ENCODE results near the gene PRELP.

The PRELP gene

GRCh38 chr1:203526572-203526971 lies 51.0 kb downstream of the PRELP start:
- DNase-seq = no peak

DNA sequence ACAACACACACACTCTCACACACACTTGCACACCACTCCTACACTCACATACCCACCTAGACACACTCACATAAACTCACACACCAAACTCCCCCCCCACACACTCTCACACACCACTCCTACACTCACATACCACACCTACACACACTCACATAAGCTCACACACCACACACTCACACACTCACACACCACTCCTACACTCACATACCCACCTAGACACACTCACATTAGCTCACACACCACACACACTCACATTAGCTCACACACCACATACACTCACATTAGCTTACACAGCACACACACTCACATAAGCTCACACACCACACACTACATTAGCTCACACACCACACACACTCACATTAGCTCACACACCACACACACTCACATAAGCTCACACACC lies 51.4 kb downstream of the PRELP start:
- no peak for DNase-seq

DNA sequence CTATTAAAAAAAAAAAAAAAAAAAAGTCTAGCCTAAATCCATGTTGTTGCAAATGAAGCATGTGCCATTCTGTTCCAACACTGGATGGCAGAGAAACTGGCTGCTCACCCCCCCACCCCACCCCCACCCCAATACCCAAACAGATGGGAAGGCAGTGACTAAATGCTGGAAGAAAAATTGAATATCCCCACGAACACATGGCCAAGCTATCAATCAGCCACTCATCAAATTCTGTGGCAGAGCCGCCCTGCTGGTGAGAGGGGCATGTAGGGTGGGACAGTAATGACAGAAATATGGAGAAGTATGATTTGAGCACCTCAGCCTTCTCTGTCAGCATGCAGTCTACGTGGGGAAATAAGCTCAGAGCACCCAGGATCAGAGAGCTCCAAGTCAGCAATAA lies 52.5 kb downstream of the PRELP start:
- DNase-seq = no peak

- no peak for DNase-seq
Measured at GRCh38 chr1:203528976-203529835, 53.6 kb downstream of the PRELP start.

- DNase-seq = no peak
Measured at GRCh38 chr1:203531063-203531462, 55.5 kb downstream of the PRELP start.

DNA sequence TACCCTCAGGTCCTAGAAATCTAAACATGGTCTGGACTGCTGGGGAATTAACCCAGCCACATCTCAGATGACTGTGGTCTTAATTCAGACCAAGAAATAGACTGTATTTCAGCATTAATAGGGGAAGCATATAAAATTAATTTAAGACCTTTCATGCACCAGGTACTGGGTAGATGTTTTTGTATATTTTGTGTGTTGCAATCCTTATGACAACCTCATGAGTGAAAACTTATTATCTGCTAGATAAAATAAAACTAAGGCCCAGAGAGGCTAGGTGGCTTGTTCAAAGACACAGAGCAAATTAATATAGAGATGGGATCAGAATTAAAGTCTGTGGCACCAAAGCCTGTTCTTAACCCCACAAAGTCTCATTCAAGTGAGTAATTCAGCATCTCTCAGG lies 58.4 kb downstream of the PRELP start:
- DNase-seq = no peak

DNA sequence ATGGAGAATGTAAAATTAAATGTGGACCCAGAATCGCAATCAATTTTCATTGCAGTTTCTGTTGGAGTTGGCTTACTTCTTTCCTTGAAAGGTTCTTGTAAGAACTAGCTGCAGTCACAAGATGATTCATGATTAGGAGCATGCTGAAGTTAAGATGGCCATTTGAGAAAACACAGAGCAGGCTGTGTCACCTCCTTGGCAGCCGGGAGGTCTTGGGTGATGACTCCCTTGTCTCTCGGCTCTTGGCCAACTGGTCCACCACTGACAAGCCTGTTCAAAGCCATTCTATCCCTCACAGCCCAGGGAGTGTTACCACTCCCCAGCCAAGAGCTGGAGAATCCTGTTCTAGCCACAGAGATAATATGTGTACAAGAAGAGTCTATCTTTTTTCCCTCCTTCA lies 58.9 kb downstream of the PRELP start:
- DNase-seq = no peak

GRCh38 chr1:203536575-203536974 lies 61.0 kb downstream of the PRELP start:
- DNase-seq = no peak

DNA sequence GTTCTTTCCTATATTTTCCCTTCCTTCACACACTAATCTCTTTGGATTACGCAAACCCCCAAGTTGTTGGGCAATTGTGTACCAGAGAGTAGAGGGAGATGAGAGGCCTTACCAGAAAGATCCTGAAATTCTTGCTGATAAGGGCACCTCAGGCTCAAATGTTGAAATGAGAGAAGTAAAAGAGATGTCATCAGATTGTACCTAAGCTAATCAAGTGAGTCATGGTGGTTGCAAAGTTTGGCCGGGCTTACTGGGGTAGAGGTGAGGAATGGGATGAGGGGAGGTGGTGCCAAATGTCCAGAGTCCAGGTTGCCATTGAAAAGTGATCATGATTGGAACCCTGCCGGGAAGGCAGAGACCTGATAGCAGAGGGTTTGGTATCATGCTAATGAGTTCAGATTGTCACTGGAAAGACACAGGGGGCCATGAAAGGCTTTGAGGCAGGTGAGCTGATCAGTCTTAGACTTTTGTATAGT lies 61.4 kb downstream of the PRELP start:
- no peak for DNase-seq

- DNase-seq = no peak
Measured at GRCh38 chr1:203537806-203538464, 62.3 kb downstream of the PRELP start.

GRCh38 chr1:203538726-203539125 lies 63.1 kb downstream of the PRELP start:
- DNase-seq = no peak

GRCh38 chr1:203539831-203540546 lies 64.4 kb downstream of the PRELP start:
- no peak for DNase-seq
